Measurements from ENCODE around the gene CCDC69.
"Not testable (repeated sequence)": the region's sequence is repeated elsewhere in the genome, so short reads cannot be mapped to it uniquely, and the experiment has no call there.

CCDC69 gene

DNA sequence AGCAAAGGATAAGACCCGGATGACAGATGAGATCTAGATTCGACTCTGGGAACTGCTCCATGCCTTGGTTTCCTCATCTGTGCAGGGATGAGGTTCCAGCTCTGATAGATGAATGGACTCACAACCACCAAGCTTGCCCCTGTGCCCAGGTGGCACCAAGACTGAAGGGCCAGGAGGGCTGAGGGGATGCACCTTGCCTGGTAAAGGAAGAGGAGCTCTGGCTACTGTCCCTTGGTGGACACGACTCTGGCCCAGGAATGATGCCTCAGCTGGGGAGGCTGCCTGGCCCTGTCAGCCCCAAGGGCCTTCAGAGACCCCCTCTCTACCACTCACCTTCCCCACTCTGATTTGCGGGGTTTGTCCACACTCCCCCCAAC, 41.4 kb downstream of the CCDC69 start:
- no peak overlapping the region for H3K27ac ChIP-seq
- TF ChIP-seq ZFX (IDR thresholded peaks at IDR 0.05; ENCODE audit: borderline replicate concordance): no peak
- TF ChIP-seq, protein P1, sequence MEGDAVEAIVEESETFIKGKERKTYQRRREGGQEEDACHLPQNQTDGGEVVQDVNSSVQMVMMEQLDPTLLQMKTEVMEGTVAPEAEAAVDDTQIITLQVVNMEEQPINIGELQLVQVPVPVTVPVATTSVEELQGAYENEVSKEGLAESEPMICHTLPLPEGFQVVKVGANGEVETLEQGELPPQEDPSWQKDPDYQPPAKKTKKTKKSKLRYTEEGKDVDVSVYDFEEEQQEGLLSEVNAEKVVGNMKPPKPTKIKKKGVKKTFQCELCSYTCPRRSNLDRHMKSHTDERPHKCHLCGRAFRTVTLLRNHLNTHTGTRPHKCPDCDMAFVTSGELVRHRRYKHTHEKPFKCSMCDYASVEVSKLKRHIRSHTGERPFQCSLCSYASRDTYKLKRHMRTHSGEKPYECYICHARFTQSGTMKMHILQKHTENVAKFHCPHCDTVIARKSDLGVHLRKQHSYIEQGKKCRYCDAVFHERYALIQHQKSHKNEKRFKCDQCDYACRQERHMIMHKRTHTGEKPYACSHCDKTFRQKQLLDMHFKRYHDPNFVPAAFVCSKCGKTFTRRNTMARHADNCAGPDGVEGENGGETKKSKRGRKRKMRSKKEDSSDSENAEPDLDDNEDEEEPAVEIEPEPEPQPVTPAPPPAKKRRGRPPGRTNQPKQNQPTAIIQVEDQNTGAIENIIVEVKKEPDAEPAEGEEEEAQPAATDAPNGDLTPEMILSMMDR (IDR thresholded peaks at IDR 0.05): no peak

DNA sequence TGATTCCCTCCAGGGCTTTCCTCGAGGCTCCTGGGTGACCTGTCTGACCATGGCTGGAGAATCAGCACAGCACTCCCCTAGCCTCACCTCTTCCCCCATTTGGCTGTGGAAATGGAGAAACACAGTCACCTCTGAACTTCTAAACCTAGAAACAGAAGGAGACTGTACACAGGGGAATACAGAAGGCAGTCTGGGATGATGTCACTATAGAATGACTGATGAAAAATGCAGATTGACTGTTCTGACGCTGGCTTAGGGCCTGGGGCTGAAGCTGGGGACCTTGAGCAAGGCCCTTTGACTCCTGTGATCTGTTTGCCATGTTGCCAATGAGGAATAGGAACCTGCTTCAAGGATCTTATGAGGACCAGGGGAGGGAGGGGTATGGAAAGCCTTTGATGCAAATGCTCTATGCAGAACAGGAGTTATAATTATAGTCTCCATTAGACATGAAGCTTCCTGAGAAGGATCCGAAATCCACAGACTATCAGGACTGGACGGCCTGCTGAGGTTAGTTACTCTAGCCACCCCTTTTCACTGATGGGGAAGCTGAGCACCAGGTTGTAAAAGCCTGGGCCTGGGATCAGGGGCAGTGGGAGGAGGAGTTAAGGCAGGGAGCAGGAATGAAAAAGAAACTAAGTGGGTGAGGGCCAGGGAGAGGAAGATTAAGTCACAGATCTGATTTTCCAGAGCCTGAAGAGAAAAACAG, 41.9 kb downstream of the CCDC69 start:
- no peak for TF ChIP-seq ZFX (IDR thresholded peaks at IDR 0.05; ENCODE audit: borderline replicate concordance)
- TF ChIP-seq, protein P1 (IDR thresholded peaks at IDR 0.05): no peak

DNA sequence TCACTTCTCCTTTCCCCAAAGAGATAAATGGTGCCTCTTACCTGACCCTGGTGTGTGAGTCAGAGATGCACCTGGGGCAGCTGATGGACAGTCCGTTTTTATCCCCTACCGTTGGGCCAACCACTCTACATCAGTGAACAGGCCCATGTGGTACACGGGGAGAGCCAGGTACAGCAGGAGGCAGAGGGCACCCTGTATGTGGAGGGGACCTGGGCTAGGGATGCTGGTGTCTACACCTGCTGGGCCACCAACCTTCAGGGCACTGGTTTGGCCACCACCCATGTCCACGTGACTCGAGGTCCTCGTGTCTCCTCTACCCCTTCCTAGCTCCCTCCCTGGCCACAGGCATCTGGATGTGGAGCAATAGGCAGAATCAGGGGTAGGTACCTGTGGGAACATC, 43.6 kb downstream of the CCDC69 start:
- TF ChIP-seq, protein P1 (IDR thresholded peaks at IDR 0.05): no peak
- no peak for TF ChIP-seq ZFX (IDR thresholded peaks at IDR 0.05; ENCODE audit: borderline replicate concordance)
- no peak overlapping the region for H3K27ac ChIP-seq

More for the DNA sequence above, 41.9 kb downstream of the CCDC69 start:
- H3K27ac ChIP-seq: no peak overlapping the region

DNA sequence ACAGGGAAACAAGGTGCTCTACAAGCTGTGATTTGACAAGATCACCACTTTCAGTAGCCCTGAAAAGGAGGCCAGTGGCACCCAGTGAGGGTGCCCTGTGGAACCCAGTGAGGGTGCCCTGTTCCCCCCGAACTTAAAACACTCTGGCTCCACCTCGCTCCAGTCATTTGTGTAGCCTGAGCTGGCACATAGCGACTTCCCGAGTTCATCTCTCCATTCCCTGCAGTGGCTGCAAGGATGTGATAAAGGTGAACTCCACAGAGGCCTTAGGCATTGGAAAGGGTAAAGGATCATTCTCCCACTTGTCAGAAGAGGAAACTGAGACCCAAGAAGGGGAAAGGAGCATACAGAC, 44.4 kb downstream of the CCDC69 start:
- TF ChIP-seq, protein P1 (IDR thresholded peaks at IDR 0.05): no peak
- TF ChIP-seq ZFX (IDR thresholded peaks at IDR 0.05; ENCODE audit: borderline replicate concordance): no peak
- no peak overlapping the region for H3K27ac ChIP-seq

DNA sequence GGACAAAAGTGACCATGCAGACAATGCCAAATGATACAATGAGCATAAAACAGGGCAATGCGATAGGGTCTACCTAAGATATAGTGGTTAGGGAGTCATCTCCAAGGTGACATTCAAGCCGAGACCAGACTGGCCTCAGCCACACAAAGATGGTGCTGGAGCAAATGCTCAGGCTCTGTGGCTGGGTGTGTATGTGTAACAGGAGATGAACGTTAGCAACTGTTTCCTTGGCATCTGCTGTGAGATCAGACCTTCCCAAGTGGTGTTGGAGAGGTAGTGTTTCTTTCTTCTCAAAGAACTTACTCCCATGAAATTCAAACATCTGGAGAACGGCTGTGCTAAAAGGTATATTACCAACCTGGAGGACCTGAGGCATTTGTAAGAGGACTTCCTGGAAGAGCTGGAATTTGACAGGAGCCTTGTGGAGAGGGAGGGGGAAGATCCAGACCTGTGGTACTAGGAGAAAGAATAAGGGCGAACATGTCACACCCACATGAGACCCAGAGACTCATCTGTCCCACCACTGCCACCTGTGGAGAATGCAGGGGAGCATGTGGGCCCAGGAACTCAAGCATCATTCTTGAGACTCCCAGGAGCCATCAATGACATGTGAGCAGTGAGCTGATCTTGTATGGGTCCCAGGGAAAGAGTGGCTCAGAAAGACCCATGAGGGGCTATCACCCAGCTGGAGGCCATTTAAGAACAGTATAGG, 45.0 kb downstream of the CCDC69 start:
- TF ChIP-seq, protein P1 (IDR thresholded peaks at IDR 0.05): no peak
- no peak for TF ChIP-seq ZFX (IDR thresholded peaks at IDR 0.05; ENCODE audit: borderline replicate concordance)
- H3K27ac ChIP-seq: no peak overlapping the region

DNA sequence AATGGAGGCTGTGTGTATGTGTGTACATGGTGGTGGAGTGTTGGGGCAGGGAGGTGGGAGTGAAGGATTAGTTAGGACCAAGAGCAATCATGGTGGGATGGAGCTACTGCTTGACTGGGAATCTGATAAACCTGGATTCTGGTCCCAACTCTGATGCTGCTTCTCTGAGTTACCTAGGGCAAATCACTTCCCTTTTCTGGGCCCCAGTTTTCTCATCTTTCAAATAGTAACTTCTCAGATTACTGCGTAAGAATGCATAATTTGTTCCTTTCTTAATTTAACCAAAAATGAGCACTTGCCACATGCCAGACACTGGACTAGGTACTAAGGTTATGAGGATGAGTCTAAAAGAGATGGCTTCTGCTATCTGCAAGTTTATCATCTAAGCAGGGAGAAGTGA, 45.5 kb downstream of the CCDC69 start:
- TF ChIP-seq, protein P1 (IDR thresholded peaks at IDR 0.05): no peak
- TF ChIP-seq ZFX (IDR thresholded peaks at IDR 0.05; ENCODE audit: borderline replicate concordance): no peak
- no peak overlapping the region for H3K27ac ChIP-seq

DNA sequence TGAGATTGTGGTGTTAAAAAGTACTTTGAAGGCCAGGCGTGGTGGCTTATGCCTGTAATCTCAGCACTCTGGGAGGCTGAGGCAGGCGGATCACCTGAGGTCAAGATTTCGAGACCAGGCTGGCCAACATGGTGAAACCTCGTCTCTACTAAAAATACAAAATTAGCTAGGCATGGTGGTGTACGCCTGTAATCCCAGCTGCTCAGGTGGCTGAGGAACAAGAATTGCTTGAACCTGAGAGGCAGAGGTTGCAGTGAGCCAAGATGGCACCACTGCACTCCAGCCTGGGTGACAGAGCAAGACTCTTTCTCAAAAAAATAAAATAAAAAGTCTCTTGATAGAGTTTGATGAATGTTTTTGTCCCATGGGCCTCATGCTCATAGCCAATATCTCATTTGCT, 47.6 kb downstream of the CCDC69 start:
- H3K27ac ChIP-seq: not testable (repeated sequence)

Measured in 22Rv1 (cell line).